Gastroesophageal sphincter (tissue), 4 donors: ENCODE data around the gene PREX1. TPM values are rescaled to one million over a fixed set of nuclear protein-coding genes. Genes with fewer than 3 reads are reported as not detected.

ENCODE experiments used
- ATAC-seq: fragments of 150-250 bp; one replicate; pipeline ENCODE4 v1.9.1; 2016; ENCODE audit warnings: mild to moderate bottlenecking, moderate library complexity
- H3K27ac ChIP-seq, 4 donors: fragments of 200-600 bp; sonication (generic) in 3 of 4; 1 replicate in 3 of 4; 2 replicates in 1 of 4; pipeline ENCODE4 v1.5.1; 2016 to 2019
- H3K27me3 ChIP-seq: fragments of 200-600 bp; sonication (generic); one replicate; pipeline ENCODE4 v1.5.1; 2019
- H3K36me3 ChIP-seq, 2 donors: fragments of 200-600 bp; sonication (generic); one replicate each; pipeline ENCODE4 v1.5.1; 2019; ENCODE audit warnings: control low read depth in 1 of 2
- H3K4me1 ChIP-seq, 3 donors: fragments of 200-600 bp; sonication (generic); 1 replicate in 2 of 3; 2 replicates in 1 of 3; pipeline ENCODE4 v1.5.1; 2016 to 2019; ENCODE audit warnings: control low read depth in 2 of 3
- H3K4me3 ChIP-seq, 2 donors: fragments of 200-600 bp; sonication (generic); one replicate each; pipeline ENCODE4 v1.5.1; 2019; ENCODE audit warnings: mild to moderate bottlenecking in 1 of 2, moderate library complexity in 1 of 2
- H3K9me3 ChIP-seq, 3 donors: fragments of 200-600 bp; sonication (generic); one replicate each; pipeline ENCODE4 v1.5.1; 2017 to 2019; ENCODE audit warnings: control low read depth in 2 of 3
- EP300 ChIP-seq: sonication (generic); formaldehyde crosslinking; IDR thresholded peaks from one replicate; pipeline ENCODE4 v1.6.1; 2017; ENCODE audit warnings: antibody characterized with exemption, mild to moderate bottlenecking
- POLR2A ChIP-seq, 2 donors: fragments of 450-650 bp; IDR thresholded peaks; one replicate each; pipeline ENCODE4 v1.6.1; 2017; ENCODE audit warnings: antibody characterized with exemption in 2 of 2, mild to moderate bottlenecking in 2 of 2, moderate library complexity in 1 of 2
- POLR2AphosphoS5 ChIP-seq: sonication (generic); formaldehyde crosslinking; IDR thresholded peaks from one replicate; pipeline ENCODE4 v1.6.1; 2017; ENCODE audit warnings: antibody characterized with exemption
- WGBS, 2 donors: methylation state at CpG; one replicate each; pipeline ENCODE4 v1.1.5; 2018; ENCODE audit warnings: low coverage in 1 of 2; 5-methylcytosine and 5-hydroxymethylcytosine counted together
- total RNA-seq, 4 donors: library from RNA; depleted of rRNA; stranded (reverse); fragments of >200 nt; gene quantifications; one replicate each; pipeline ENCODE4 v1.1.0, GENCODE V29; 2016
- TF ChIP-seq, protein P1 (sequence below), 4 experiments: fragments of 200-600 bp in 2 of 4; fragments of 450-650 bp in 2 of 4; sonication (generic) in 1 of 4; IDR thresholded peaks; one replicate each; pipeline ENCODE4 v1.5.1; 2017 to 2019; ENCODE audit warnings: antibody characterized with exemption in 4 of 4, mild to moderate bottlenecking in 2 of 4, moderate library complexity in 2 of 4

Gene PREX1
- total RNA-seq, 4 donors from 2014 or later: 16.3 to 35.7 (median 20.0) TPM

DNA sequence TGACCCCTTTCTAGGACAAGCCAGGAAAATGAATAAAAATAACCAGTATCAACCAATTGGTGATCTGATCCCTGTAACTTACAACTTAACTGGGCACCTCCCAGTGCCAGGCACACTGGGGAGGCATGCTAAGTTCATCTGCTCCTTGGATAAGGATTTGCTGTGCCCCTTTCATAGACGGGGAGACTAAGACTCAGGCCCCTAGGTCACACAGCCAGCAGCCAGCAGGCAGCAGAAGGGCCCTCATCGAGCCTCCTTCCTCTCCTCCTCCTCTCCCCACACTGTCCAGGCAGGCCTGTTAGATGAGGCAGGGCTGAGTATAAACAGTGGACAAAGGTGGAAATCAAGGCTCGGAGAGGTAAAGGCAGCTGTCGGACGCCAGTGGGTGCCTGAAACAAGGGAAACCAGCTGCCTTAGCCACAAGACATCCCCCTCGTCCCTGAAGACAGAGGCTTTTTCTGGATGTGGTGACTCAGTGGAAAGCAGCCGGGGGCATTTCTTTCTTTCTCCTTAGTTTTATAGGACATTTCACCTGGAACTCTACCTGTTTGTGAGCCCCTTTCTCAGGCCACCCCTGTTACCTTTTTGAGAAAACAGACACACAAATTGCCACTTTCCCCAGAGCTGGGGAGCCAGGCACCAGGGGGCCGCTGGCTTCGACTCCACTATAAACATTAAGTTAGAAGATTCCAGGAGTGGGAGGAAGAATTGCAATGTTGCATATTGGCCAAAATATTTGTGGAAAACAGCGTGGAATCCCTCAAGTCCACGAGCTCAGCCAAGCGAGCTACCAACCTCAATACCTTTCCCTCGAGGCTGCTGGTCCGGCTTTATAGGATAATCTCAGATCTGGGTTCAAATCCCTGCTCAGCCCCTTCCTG, 166.0 kb downstream of the PREX1 start:
- no peak overlapping the region for H3K4me3 ChIP-seq
- H3K36me3 ChIP-seq: peaks cover 0 to 26% of the 10 kb centered on the region in 2 donors
- ATAC-seq: no peak
- peaks cover 8% of the 10 kb centered on the region for H3K27me3 ChIP-seq
- H3K9me3 ChIP-seq: peaks cover 0 to 12% (median 0%) of the 10 kb centered on the region in 3 donors
- TF ChIP-seq EP300 (no peak), POLR2AphosphoS5 (no peak)
- H3K27ac ChIP-seq: peak overlapping the region in 2 of 4 donors; percentile 24 to 32
- peaks cover 0 to 16% (median 0%) of the 10 kb centered on the region in 3 donors for H3K4me1 ChIP-seq
- WGBS, 2 donors: 59 to 60% methylated on average over 6 to 9 of the region's 14 CpGs

- no peak overlapping the region for H3K27ac ChIP-seq
- peaks cover 0 to 12% (median 0%) of the 10 kb centered on the region in 3 donors for H3K9me3 ChIP-seq
- TF ChIP-seq, protein P1, sequence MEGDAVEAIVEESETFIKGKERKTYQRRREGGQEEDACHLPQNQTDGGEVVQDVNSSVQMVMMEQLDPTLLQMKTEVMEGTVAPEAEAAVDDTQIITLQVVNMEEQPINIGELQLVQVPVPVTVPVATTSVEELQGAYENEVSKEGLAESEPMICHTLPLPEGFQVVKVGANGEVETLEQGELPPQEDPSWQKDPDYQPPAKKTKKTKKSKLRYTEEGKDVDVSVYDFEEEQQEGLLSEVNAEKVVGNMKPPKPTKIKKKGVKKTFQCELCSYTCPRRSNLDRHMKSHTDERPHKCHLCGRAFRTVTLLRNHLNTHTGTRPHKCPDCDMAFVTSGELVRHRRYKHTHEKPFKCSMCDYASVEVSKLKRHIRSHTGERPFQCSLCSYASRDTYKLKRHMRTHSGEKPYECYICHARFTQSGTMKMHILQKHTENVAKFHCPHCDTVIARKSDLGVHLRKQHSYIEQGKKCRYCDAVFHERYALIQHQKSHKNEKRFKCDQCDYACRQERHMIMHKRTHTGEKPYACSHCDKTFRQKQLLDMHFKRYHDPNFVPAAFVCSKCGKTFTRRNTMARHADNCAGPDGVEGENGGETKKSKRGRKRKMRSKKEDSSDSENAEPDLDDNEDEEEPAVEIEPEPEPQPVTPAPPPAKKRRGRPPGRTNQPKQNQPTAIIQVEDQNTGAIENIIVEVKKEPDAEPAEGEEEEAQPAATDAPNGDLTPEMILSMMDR (IDR thresholded peaks at IDR 0.05): no peak
- TF ChIP-seq POLR2AphosphoS5: no peak
- TF ChIP-seq POLR2A (IDR thresholded peaks at IDR 0.05): no peak
- no peak overlapping the region for H3K4me3 ChIP-seq
- peaks cover 8% of the 10 kb centered on the region for H3K27me3 ChIP-seq
- H3K36me3 ChIP-seq: peaks cover 0 to 30% of the 10 kb centered on the region in 2 donors
- ATAC-seq: no peak
- WGBS, 2 donors: 90 to 97% methylated on average over 2 to 6 of the region's 9 CpGs
- H3K4me1 ChIP-seq: peaks cover 0 to 16% (median 0%) of the 10 kb centered on the region in 3 donors
Observed at GRCh38 chr20:48660788-48661187, 167.0 kb downstream of the PREX1 start.

DNA sequence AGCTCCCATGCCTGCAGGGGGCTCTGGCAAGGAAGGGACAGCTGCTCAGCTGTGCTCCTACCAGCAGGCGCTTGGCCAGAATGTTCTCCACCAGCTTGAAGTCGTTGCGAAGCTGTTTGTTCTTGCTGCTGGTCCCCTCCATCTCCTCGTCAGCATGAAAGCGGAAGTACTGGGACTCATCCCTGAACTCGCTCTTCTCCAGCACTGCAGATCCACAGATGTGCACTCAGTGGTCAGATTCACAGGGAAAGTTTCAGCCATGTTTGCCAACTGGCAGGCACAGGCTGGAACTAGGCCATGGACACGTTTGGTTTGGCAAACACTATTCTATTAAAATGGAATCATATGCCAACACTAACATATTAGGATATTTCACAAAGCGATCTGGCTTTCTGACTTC, 167.9 kb downstream of the PREX1 start:
- ATAC-seq: no peak
- Histone ChIP-seq H3K36me3 (peaks cover 0 to 35% of the 10 kb centered on the region in 2 donors), H3K27ac (no peak overlapping the region), H3K9me3 (peaks cover 0 to 12% (median 0%) of the 10 kb centered on the region in 3 donors), H3K4me1 (peaks cover 0 to 16% (median 0%) of the 10 kb centered on the region in 3 donors), H3K27me3 (peaks cover 8% of the 10 kb centered on the region), H3K4me3 (no peak overlapping the region)
- TF ChIP-seq EP300 (no peak), POLR2AphosphoS5 (no peak), POLR2A (IDR thresholded peaks at IDR 0.05) (no peak)
- TF ChIP-seq, protein P1 (IDR thresholded peaks at IDR 0.05): no peak
- WGBS, 2 donors: 38 to 66% methylated on average over 2 to 5 of the region's 8 CpGs

GRCh38 chr20:48658505-48658904, 169.3 kb downstream of the PREX1 start:
- ATAC-seq: no peak
- TF ChIP-seq POLR2A (IDR thresholded peaks at IDR 0.05) (no peak), EP300 (no peak), POLR2AphosphoS5 (no peak)
- TF ChIP-seq, protein P1 (IDR thresholded peaks at IDR 0.05): no peak
- H3K36me3 ChIP-seq: peaks cover 0 to 49% of the 10 kb centered on the region in 2 donors
- H3K27me3 ChIP-seq: peaks cover 8% of the 10 kb centered on the region
- H3K27ac ChIP-seq: no peak overlapping the region
- H3K4me3 ChIP-seq: no peak overlapping the region
- H3K4me1 ChIP-seq: peaks cover 0 to 16% (median 0%) of the 10 kb centered on the region in 3 donors
- 83 to 90% methylated on average over 2 to 8 of the region's 8 CpGs for WGBS, 2 donors
- peaks cover 0 to 12% (median 0%) of the 10 kb centered on the region in 3 donors for H3K9me3 ChIP-seq

- H3K4me1 ChIP-seq: peaks cover 0 to 16% (median 0%) of the 10 kb centered on the region in 3 donors
- H3K9me3 ChIP-seq: peaks cover 0 to 12% (median 0%) of the 10 kb centered on the region in 3 donors
- H3K27ac ChIP-seq: no peak overlapping the region
- ATAC-seq: no peak
- H3K36me3 ChIP-seq: peaks cover 0 to 53% of the 10 kb centered on the region in 2 donors
- peaks cover 8% of the 10 kb centered on the region for H3K27me3 ChIP-seq
- H3K4me3 ChIP-seq: no peak overlapping the region
- TF ChIP-seq POLR2AphosphoS5: no peak
- no peak for TF ChIP-seq EP300
- TF ChIP-seq, protein P1 (IDR thresholded peaks at IDR 0.05): no peak
- no peak for TF ChIP-seq POLR2A (IDR thresholded peaks at IDR 0.05)
- no CpG with 5 or more reads among the region's 9 CpGs for WGBS, 2 donors
Observed at GRCh38 chr20:48658198-48658476, 169.7 kb downstream of the PREX1 start.
